ENCODE data around the gene FOXD2. TPM values are rescaled to one million over a fixed set of nuclear protein-coding genes. Genes with fewer than 3 reads are reported as not detected.

The FOXD2 gene
- total RNA-seq, 1 donor from 2014 or later, result 0.35 TPM

DNA sequence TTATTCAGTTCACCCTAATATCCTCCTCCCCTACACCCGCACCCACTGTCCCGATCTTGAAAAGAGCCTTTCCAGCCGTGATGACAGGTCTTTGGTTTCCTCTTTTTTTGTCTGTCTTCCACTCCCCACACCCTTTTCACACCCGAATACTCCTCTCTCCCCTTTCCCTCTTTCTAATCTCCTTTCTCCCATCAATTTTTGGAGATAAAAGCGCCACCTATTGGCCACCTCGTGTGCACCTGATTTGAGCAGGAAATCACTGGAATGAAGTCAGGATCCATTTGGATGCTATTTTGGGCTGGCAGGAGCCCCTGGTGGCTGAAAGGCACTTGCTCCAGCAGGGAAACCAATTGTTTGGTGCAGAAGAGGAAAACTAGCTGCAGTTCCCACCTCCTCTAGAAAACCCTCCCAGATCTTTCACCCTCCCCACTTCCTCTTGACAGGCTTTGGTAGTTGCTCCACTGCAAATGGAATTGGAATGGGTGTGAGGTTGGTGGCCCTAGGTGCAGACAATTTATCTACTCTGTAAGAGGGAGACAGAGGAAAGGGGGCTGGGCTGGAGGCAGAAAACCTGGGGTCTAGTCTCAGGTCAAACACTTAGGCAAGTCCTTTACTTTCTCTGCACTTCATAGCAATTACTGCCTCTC is 13.4 kb upstream of the FOXD2 start:
- peak; percentile 65 for ATAC-seq
- intact Hi-C loops (cut with DNase I), result no loop called here
- H3K27me3 ChIP-seq, result peaks cover 3% of the 10 kb centered on the region

DNA sequence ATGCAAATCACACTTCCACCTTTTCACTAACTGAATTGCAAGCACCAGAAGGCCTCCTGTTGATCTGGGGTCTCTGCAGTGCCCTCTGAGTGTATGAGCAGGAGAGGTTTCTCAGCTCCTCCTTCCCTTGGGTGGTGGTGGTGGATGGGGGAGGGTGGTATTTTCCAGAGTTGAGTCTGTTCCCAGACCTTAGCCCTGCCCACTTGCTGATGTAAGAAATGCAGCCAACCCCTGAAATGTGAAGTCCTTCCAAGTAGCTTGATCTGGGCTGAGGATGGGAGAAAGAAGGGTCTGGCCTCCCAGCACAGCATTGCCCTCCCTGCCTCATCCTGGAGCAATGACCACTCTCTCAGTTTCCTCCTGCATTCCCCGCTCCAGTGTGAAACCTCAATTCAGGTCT is 6.3 kb upstream of the FOXD2 start:
- Histone ChIP-seq H3K27ac (no peak overlapping the region), H3K9me3 (no peaks in the 10 kb centered on the region), H3K27me3 (peaks cover 36% of the 10 kb centered on the region), H3K36me3 (no peaks in the 10 kb centered on the region), H3K4me1 (peaks cover 34% of the 10 kb centered on the region), H3K4me3 (no peak overlapping the region)
- no peak for DNase-seq
- TF ChIP-seq, protein P1, sequence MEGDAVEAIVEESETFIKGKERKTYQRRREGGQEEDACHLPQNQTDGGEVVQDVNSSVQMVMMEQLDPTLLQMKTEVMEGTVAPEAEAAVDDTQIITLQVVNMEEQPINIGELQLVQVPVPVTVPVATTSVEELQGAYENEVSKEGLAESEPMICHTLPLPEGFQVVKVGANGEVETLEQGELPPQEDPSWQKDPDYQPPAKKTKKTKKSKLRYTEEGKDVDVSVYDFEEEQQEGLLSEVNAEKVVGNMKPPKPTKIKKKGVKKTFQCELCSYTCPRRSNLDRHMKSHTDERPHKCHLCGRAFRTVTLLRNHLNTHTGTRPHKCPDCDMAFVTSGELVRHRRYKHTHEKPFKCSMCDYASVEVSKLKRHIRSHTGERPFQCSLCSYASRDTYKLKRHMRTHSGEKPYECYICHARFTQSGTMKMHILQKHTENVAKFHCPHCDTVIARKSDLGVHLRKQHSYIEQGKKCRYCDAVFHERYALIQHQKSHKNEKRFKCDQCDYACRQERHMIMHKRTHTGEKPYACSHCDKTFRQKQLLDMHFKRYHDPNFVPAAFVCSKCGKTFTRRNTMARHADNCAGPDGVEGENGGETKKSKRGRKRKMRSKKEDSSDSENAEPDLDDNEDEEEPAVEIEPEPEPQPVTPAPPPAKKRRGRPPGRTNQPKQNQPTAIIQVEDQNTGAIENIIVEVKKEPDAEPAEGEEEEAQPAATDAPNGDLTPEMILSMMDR (IDR thresholded peaks at IDR 0.05), result no peak
- intact Hi-C loops (cut with DNase I), result no loop called here
- no peak for ATAC-seq

More for the DNA sequence above, 13.4 kb upstream of the FOXD2 start:
- H3K27ac ChIP-seq, result no peak overlapping the region
- no peaks in the 10 kb centered on the region for H3K4me1 ChIP-seq
- no peaks in the 10 kb centered on the region for H3K36me3 ChIP-seq
- TF ChIP-seq, protein P1 (IDR thresholded peaks at IDR 0.05), result peak; percentile 67
- H3K9me3 ChIP-seq, result no peaks in the 10 kb centered on the region
- no peak for DNase-seq
- H3K4me3 ChIP-seq, result no peak overlapping the region

DNA sequence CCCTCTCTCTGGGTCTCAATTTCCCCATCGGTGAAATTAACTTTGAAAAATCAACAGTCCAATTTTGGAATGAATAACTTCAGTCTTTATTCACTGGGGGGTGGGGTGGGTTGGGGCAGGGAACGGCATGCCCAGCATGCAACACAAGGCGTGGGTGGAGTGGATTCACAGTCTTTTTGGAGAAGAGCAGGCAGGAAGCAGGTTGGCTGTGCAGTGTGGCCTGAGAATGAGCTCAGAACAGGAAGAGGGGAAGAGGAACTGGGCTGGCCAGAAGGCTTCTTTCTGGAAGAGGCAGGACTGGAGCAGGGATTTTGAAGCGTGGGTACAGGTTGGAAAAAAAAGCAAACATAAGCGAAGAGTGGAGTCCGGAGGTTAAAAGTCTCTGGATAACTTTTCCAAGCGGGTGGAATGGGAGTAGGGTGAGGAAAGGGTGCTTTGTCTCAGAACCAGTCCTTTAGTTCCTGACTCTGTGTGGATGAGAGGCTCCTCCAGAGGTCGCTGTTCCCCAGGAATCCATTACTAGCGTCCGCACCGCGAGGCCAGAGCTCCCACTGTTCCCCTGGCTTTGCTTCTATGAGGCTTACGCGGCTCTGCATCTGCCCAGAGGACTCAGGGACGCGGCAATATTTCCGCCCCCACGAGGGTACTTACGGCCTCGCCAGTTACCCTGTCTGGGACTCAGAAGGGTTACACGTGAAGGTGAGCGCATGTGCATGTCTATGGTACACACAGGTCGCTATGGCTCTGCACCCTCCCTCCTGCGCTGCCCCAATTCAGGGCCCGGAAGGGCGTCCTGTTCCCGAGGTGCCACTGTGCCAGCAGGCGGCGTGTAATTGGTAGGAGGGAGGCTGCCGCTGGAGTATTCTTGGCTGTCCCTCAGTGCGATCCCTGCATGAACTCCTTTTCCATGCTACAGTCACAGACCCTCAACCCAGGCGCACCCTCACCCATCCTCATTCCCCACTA is 5.5 kb upstream of the FOXD2 start:
- Histone ChIP-seq H3K27ac (no peak overlapping the region), H3K4me3 (no peak overlapping the region), H3K27me3 (peaks cover 36% of the 10 kb centered on the region), H3K36me3 (no peaks in the 10 kb centered on the region), H3K9me3 (no peaks in the 10 kb centered on the region), H3K4me1 (peaks cover 38% of the 10 kb centered on the region)
- intact Hi-C loops (cut with DNase I), result no loop called here
- ATAC-seq (peak; percentile 71), DNase-seq (peak; percentile 78)
- TF ChIP-seq, protein P1 (IDR thresholded peaks at IDR 0.05), result peak; percentile 71

DNA sequence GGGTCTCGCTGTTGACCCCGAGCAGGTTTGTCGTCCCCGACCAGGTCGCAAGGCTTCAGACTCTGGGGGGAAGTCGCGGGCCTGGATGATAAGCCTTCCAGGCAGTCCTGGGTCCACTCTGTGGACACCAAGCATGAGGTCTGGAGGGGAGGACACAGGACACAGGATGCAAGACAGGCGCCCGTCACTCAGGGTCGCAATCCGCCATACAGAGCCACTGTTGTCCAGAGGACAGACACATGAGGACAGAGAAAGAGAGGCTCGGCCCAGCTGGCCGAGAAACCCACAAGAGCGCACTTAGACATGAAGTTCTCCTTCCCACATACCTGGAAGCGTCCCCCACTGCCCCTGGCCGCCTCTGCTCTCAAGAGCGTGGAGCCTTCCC is 4.8 kb upstream of the FOXD2 start:
- ATAC-seq (no peak), DNase-seq (no peak)
- Histone ChIP-seq H3K9me3 (no peaks in the 10 kb centered on the region), H3K4me1 (peaks cover 38% of the 10 kb centered on the region), H3K36me3 (no peaks in the 10 kb centered on the region), H3K27me3 (peaks cover 36% of the 10 kb centered on the region), H3K27ac (no peak overlapping the region), H3K4me3 (no peak overlapping the region)
- TF ChIP-seq, protein P1 (IDR thresholded peaks at IDR 0.05), result no peak
- intact Hi-C loops (cut with DNase I), result no loop called here

DNA sequence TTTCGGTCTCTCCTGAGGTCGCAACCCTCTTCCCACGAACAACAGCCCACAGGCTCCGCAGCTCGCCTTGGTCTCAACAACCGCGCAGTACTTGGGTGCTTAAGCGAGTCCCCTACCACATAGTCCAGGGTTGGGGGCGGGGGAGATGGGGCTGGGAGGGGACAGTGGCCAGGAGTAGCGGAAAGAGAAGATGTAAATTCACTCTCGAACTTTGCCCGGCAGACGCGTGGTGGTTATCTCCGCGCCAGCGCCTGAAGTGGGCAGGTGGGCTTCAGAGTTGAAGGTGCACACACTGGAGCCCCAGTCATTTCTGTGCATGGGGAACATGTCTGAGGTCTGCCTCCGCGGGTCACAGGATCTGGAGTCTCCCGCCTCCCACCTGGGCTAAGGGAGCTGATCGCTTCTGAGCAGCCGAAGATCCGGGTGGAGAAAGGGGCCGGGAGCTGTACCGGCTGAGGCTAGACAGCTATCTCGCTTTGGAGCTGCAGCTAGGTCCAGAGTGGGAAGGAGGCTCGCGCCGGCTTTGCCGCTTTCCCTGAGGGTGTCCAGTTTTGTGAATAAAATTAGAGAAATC is 4.3 kb upstream of the FOXD2 start:
- H3K36me3 ChIP-seq, result no peaks in the 10 kb centered on the region
- intact Hi-C loops (cut with DNase I), result no loop called here
- no peak overlapping the region for H3K27ac ChIP-seq
- no peak for ATAC-seq
- peaks cover 38% of the 10 kb centered on the region for H3K4me1 ChIP-seq
- no peak overlapping the region for H3K4me3 ChIP-seq
- TF ChIP-seq, protein P1 (IDR thresholded peaks at IDR 0.05), result no peak
- DNase-seq, result no peak
- no peaks in the 10 kb centered on the region for H3K9me3 ChIP-seq
- H3K27me3 ChIP-seq, result peaks cover 37% of the 10 kb centered on the region

All from upper lobe of right lung (tissue), 1 donor.